ENCODE data around the gene EXOSC1.
"Not testable (repeated sequence)": the region's sequence is repeated elsewhere in the genome, so short reads cannot be mapped to it uniquely, and the experiment has no call there.

EXOSC1 gene

DNA sequence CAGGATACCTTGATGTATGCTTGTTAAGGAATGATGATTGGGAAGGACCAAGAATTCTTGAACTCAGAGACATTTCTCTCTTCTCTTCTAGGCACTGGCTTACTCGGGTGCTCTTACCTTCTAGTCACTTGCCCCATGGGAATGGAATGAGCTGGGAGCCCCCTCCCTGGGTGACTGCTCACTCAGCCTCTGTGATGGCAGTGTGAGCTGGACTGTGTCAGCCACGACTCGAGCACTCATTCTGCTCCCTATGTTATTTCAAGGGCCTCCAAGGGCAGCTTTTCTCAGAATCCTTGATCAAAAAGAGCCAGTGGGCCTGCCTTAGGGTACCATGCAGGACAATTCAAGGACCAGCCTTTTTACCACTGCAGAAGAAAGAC lies 10.9 kb upstream of the EXOSC1 start:
- DNase-seq, result no peak

DNA sequence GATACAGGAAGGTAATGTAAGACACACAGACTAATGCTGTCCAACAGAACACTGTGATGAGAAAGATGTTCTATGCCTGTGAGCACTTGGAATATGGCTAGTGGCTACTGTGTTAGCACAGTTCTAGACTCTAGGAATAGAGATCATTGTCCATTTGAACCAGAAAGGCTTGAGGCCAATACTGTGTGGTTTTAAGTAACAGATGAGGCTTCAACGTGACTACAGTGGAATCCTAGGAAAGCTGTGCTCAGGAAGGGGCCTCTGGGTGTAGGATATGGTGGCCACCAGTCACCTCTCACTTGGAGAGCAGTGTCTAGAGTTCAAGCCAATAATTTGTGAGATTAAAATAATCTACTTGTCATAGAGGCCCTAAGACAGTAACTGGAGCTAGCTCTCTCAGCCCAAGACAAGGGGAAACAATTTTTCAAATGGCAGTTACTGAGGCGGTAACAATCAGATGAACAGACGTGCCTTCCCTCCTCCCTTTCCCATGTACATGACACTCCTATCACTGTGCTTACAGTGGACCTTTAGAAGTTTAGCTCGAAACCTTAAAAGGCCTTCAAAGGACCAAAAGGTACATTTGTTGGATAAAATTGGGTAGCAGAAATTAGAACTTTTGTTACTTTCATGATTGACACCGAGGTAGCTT lies 10.4 kb upstream of the EXOSC1 start:
- no peak for DNase-seq

DNA sequence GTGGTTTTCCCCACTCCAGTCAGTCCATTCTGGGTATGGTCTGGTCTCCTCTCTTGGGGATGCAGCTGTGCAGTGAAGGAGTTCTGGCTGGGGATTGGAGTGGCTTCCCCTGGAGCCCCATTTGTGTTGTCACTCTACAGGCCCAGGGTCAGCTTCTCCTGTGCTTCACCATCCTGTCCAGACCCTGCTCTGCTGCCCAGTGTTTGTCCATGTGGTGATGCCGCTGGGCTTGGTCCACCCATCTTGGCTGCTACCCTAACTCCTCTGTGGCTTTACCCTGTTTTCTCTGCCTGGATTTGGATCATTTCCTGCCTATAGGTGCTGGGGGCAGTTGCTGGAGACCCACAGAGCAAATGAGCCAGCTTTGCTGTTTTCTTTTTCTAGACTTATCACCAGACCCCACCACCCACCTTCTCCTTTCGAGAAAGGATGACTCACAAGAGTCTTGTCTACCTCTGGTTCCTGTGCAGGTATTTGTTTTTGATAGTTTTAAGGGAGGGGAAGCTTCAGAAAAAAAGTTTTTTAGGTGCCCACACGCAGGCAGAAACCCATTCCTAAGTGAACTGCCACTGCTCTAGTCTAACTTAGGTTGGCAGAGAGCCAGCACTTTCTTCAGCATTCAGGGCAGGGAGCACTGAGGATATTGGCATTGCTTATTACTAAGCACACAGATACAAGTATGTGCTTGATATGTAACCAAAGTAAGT lies 8.7 kb upstream of the EXOSC1 start:
- no peak for DNase-seq

DNA sequence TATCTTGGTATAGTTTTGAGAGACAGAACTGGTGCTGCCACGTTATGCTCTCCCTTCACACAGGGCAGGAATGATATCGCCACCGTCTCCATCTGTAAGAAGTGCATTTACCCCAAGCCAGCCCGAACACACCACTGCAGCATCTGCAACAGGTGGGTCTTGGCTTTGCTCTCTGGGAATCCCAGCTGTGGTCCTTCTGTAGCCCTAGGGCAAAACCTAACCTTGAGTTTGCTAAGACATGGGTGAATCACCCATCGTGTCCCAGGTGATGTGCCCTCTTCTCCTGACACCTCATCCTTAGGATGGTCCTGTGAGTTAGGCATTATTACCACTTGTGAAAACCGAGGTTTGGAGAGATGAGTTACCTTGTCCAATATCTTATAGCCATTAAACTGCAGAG lies 6.5 kb upstream of the EXOSC1 start:
- no peak for DNase-seq

DNA sequence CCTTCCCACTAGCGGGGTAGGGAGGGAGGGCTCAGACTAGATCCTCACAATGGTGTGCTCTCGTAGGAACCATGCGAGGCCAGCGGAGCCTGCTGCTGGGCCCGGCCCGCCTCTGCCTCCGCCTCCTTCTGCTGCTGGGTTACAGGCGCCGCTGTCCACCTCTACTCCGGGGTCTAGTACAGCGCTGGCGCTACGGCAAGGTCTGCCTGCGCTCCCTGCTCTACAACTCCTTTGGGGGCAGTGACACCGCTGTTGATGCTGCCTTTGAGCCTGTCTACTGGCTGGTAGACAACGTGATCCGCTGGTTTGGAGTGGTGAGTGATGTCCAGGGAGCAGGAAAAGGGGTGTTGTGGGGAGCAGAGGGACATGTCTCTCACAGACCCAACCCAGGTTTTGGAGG lies 5.8 kb upstream of the EXOSC1 start:
- no peak for DNase-seq

DNA sequence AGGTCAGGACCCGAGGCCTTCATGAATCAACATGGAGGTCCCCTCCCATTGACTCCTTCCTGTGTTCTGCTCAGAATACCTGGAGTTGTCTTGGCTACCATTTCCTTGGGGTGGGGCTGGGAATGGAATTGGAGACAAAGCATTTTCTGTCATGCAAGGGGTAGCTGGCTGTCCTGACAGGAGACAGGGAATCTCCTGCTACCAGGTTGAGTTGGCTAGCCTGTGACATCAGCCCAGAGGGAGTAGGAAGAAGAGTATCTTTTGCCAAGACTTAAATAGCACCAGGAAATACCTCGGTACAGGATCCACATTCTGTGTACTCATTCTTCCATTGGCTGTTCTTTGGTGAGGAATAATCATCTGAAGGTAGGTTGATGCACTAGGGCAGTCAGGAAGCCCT lies 5.0 kb upstream of the EXOSC1 start:
- no peak for DNase-seq

DNA sequence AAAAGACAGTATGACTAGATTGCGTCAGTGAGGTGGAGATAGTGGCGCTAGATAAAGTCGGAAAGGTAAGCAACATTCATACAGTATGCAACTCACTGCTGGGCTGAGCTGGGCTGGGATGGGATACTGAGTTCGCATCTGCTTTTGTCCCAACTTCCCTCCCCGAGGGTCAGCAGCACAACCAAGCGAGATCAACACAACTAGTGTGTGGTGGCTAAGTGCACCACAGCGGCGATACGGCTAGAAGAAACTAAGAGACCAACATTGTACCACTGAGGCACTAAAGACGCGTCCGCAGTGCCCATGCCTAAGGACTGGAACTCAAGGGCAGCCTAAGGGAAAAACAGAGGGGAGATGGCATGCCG lies 467 bp downstream of the EXOSC1 start:
- DNase-seq, result no peak

DNA sequence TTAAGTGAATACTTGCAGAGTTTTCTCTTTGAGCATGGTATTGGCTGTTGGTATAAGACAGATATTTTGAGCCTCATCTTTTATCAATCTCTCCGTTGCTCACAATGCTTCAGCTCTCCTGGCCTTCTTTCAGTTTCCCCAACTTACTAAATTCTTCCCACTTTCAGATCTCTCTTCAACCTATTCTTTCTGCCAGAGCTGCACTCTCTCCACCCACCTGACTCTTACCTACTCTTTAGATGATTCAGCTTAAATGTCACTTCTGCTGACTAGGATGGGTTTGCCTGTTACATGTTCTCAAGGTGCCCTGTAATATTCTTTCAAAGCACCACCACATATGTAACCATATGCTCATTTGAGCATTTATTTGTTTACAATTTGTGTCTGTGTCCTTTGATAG lies 1.6 kb downstream of the EXOSC1 start:
- DNase-seq, result no peak

DNA sequence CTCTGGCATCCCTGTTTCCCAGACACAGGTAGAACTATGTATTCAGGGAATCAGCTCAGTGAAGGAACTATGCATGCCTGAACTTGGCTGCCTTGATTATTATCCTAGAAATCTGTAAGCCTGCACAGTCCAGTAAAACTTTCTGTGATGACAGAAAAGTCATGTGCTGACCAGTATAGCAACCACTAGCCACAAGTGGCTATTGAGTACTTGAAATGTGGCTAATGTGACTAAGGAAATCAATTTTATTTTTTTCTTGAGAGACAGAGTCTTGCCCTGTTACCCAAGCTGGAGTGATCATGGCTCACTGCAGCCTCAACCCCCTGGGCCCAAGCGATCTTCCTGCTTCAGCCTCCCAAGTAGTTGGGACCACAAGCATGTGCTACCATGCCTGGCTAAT lies 3.5 kb downstream of the EXOSC1 start:
- no peak for DNase-seq

DNA sequence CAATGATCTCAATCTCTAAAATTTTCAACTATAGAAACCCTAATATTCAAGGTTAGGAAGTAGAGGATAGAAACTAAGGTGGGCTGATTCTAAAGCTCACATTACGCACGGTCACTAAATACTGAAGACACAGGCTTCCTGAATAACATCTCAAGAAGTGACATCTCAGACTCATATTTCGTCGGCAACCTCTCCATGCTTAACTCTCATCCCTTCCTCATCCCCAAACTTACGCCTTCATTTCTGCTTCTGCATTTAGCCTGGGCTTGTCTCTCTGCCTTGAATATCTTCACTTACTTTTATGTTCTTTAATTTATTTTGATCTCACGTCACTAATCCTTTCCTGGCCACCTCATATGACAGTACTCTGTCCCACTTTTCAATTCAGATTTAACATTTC lies 10.6 kb downstream of the EXOSC1 start:
- no peak for DNase-seq

DNA sequence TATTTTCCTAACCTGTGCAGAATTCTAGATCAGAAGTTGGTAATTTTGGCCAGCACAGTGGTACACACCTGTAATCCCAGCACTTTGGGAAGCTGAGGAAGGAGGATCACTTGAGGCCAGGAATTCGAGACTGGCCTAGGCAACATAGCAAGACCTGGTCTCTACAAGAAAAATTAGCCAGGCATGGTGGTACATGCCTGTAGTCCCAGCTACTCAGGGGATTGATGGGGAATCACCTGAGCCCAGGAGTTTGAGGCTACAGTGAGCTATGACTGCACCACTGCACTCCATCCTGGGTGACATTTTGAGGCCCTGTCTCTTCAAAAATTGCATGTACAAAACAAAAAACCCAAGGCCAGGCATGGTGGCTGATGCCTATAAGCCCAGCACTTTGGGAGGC lies 11.2 kb downstream of the EXOSC1 start:
- no peak for DNase-seq

DNA sequence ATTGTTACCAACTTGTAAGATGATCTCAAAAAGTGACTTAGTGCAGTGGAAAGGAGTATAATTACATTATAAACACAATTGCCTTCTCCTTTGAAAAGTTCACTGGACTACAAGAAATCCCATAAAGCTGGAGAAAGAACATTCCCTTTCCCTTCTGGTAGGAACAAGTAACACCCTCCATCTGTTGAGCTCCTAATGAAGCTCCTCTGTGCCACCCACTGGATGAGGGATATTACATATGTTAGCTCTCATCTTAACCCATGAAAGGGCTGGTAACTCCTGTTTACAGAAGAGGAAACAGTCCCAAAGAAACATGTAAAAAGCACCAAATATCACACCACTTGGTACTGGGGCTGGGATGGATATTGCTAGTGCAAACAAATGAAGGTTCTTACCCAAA lies 11.8 kb downstream of the EXOSC1 start:
- DNase-seq, result no peak

DNA sequence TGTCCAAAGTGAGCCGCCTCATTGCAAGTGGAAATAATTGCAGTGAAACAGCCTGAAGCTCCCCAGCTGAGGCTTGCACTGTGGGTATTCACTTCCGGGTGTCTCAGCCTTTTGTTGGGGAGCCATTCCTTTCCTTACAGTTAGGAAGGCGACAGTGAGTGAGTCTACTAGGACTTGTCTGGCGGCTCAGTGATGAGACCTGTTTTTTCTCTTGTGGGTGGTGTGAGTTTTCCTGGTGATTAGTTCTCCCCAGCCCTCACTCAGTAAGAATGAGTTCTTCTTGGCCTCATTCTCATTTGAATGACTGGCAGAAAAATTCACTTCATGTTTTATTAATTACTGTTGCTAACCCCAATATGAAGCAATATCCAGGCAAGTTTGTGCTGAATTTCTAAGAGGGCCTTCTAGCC lies 17.2 kb downstream of the EXOSC1 start:
- peak; percentile 51 for DNase-seq

DNA sequence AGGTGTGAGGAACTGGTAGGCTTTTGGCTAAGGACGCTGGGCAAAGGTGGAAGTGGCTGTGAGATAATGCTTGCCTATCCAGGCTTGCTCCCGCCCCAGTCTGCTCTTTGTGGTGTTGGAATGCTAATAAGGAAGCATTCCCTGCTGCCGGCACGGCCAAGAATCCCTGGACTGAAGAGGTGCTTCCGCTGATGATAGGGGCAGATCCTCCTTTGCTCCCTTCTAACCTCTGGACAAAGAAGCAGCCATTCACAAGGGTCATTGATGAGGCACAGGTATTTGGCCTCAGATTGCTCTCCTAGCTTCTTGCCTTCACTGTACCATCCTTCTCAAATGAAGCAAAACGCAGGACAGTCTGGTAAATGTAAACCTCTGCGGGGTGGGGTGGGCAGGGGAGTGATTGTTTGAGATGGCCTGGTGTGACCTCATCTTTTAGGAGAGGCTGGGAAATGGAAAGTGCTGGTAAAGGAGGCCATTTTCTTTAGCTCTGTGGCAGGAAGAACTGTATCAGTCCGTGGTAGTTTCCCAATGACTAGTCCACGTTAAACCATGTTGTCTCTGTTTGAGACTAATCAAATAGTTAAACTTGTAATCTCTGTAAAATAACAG lies 18.1 kb downstream of the EXOSC1 start:
- peak; percentile 76 for DNase-seq

DNA sequence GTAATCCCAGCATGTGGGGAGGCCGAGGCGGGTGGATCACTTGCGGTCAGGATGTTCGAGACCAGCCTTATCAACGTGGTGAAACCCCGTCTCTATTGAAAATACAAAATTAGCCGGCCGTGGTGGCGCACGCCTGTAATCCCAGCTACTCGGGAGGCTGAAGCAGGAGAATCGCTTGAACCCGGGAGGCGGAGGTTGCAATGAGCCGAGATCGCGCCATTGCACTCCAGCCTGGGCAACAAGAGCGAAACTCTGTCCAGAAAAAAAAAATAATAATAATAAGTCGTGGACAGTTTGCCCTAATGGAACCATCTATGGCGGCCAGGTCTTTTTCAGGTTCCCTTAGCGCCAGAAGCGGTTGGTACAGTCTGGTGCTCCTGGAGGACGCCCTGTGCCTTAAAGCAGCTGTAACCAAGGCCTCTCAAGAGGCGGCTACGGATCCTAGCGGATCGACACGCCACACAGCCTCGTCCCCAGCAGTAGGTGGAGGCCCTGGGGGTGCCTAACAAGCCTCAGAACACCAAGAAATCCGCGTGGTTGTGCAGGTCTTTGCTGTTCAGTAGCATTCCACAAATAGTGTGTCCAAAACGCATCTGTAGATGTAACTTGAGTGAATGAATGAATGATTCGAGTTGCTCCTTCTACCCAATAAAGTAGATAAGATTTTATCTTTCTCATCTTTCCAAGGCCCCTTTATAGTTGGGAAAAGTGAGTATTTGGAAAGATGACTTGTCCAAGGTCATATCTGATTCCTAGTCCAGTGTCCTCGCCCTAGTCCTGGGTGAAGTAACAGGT lies 18.8 kb downstream of the EXOSC1 start:
- no peak for DNase-seq

DNA sequence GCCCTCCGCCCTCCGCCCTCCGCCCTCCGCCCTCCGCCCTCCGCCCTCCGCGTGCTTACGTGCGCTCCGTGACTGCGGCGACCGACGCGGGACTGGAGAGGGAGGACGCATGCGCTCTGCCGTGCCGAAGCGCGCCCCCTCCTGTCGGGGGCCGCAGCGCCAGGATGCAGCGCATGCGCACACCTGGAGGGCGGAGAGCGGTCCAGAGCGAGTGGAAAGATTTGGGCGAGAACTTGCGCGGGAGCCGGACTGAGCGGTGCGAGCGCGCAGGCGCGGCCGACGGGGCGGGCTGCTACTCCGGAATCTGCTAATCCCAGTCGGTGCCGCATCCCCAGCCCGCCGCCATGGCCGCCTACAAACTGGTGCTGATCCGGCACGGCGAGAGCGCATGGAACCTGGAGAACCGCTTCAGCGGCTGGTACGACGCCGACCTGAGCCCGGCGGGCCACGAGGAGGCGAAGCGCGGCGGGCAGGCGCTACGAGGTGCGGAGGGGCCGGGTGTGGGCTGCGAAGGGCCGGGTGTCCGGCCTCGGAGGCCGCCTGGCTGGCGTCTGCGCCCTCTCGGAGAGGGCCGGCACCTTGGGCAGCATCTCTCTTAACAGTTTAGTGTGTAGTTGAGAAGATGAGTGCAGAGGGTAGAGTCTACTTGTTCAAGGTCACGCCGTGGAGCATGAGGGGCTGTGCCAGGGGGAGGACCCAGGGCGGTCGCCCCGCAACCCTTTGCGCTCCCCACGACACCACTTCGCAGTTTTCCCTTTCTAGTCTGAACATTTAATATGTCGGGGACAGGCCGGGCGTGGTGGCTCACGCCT lies 19.6 kb downstream of the EXOSC1 start, which contains the start of gene PGAM1:
TSS of gene PGAM1 (plus strand) at position 228 of the 812 bp plus-strand sequence. CDS start at position 345, 117 bp downstream.
- peak; percentile 98 for DNase-seq

DNA sequence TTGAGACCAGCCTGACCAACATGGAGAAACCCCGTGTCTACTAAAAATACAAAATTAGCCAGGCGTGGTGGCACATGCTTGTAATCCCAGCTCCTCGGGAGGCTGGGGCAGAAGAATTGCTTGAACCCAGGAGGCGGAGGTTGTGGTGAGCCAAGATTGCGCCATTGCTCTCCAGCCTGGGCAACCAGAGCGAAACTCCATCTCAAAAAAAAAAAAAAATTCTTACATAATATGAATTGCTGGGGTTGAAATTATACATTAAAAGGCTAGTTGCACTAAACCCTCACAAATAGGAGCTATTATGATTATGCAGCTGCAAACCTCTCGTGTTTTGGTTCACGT lies 22.1 kb downstream of the EXOSC1 start:
- not testable (repeated sequence) for DNase-seq

DNA sequence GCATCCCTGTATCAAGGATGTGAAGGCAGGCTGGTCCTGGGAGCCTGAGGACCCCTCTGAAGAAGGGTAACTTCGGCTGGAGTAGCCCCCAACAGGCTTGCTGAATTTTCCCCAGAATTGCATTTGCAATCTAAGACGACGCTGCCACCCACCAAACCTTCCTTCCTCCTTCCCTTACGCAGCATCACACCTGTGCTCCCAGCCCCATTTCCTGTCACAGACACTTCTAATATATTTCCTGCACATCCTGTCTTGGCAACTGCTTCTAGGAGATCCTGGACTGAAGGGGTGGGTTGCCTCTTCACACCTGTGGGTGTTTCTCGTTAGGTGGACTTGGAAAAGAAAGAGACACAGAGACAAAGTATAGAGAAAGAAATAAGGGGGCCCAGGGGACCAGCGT lies 29.2 kb downstream of the EXOSC1 start:
- no peak for DNase-seq

DNA sequence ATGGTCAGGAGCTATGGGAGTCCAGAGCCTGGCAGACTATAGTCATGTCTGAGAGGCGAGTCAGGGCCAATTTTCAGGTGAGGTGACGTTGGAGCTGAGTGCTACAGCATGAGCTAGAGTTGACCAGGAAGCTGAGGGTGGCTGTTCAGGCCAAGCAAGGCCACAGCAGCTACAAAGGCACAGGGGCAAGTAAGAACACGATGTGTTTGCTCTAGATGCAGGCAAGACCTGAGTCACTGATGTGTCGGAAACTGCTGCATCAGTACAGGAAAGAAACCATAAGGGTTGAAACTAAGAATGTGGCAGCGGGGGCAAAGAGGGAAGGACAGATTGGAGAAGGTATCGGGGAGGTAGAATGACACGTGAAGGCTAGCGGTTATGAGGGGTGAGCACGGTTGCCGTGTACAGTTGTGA lies 32.9 kb downstream of the EXOSC1 start:
- DNase-seq, result no peak

DNA sequence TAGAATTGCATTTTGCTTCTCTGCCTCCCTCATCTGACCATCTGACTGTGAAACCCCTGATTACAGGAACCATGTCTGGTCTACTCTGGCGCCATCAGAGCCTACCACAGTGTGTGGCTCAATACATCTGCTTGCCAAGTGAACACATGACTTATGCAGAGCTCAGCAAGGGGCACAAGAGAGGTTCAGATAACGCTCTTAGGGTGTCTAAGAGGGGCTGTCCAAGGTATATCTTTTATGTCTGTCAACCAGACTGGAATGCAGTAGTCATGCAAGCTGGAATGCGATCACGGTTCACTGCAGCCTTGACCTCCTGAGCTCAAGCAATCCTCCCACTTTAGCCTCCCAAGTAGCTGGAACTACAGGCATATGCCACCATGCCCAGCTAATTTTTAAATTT lies 34.4 kb downstream of the EXOSC1 start:
- no peak for DNase-seq

DNA sequence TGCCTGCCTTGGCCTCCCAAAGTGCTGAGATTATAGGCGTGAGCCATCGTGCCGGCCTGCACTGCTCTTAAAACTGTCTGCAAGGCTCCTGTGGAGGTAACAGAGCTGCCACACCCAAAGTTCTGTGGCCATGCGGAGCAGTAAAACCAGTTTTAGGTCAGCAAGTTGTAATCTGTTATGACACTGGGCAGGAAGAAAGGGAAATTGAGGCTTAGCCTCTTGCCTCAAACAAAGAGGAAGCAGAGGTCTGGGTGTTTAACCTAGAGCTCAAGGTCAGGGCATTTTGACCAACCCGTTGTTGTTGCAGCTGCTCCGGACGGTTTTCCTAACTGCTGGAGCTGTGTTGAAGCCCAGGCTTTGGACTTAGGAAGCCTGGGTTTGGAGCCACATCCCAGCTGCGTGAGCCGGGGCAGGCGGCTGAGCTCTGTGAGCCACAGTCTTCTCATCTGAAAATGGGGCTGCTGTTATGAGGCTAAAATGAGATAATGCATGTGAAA lies 37.3 kb downstream of the EXOSC1 start:
- peak; percentile 51 for DNase-seq

DNA sequence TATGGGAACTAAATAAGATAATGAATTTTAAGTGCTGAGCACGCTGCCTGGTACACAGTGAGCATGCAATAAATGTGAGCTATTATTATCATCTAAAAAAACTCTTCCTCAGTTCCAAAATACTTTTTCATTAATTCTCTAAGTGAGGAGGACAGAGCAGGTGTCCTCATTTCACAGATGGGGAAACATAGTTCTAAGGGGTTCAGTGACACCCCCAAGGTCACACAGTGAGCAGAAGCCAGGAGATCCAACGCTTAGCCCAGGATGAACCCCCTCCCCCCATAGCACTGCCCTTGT lies 37.9 kb downstream of the EXOSC1 start:
- no peak for DNase-seq

Measured in suppressor macrophage treated with lipopolysaccharide for 4 hours (primary cell).